HAP-1 (cell line): Measurements from ENCODE around the gene COL1A1.

Source experiments
- DNase-seq, 2 experiments: peaks; one replicate each; pipeline ENCODE4 v3.0.0-alpha.2; 2016 to 2020; ENCODE audit warnings: low spot score in 2 of 2
- H3K27me3 ChIP-seq: fragments of 250-450 bp; sonication (Bioruptor Pico); 2 replicates; pipeline ENCODE4 v1.5.1; 2020; ENCODE audit warnings: low read depth, mild to moderate bottlenecking, moderate library complexity
- H3K36me3 ChIP-seq: fragments of 250-450 bp; sonication (Bioruptor Pico); replicated peaks from 2 replicates; pipeline ENCODE4 v1.5.1; 2020; ENCODE audit warnings: mild to moderate bottlenecking
- H3K4me1 ChIP-seq: fragments of 250-450 bp; sonication (Bioruptor Pico); 2 replicates; pipeline ENCODE4 v1.5.1; 2020; ENCODE audit warnings: mild to moderate bottlenecking
- H3K4me3 ChIP-seq: fragments of 250-450 bp; sonication (Bioruptor Pico); 2 replicates; pipeline ENCODE4 v1.5.1; 2020; ENCODE audit warnings: mild to moderate bottlenecking, moderate library complexity
- H3K9me3 ChIP-seq: fragments of 250-450 bp; sonication (Bioruptor Pico); 2 replicates; pipeline ENCODE4 v1.5.1; 2020; ENCODE audit warnings: mild to moderate bottlenecking, moderate library complexity
- in situ Hi-C: fragments of 300-500 bp; cut with MboI; formaldehyde crosslinking; loops from 3 replicates; pipeline ENCODE4 v1.14.3; 2020; ENCODE audit warnings: low sequenced_read_pairs, inconsistent platforms, mixed read lengths

COL1A1 gene

GRCh38 chr17:50220811-50221210 lies 19.4 kb upstream of the COL1A1 start:
- in situ Hi-C loops, result no loop called here
- H3K36me3 ChIP-seq, result no peaks in the 10 kb centered on the region
- peaks cover 3% of the 10 kb centered on the region; the same call in 1 of the 2 replicates for H3K4me1 ChIP-seq
- H3K27me3 ChIP-seq, result peaks cover 3% of the 10 kb centered on the region; the same call in 1 of the 2 replicates
- no peak for DNase-seq
- H3K4me3 ChIP-seq, result no peak overlapping the region
- peaks cover 2% of the 10 kb centered on the region; the same call in 1 of the 2 replicates for H3K9me3 ChIP-seq

GRCh38 chr17:50219939-50220465 lies 18.6 kb upstream of the COL1A1 start:
- H3K4me1 ChIP-seq, result peaks cover 3% of the 10 kb centered on the region; the same call in 1 of the 2 replicates
- 0 out of 2 replicates have a peak, but pooled peaks cover 2% of the 10 kb centered on the region for H3K9me3 ChIP-seq
- no peaks in the 10 kb centered on the region for H3K36me3 ChIP-seq
- H3K27me3 ChIP-seq, result peaks cover 5% of the 10 kb centered on the region; the same call in 1 of the 2 replicates
- in situ Hi-C loops, result no loop called here
- no peak for DNase-seq
- no peak overlapping the region for H3K4me3 ChIP-seq

- Histone ChIP-seq H3K9me3 (0 out of 2 replicates have a peak, but pooled peaks cover 2% of the 10 kb centered on the region), H3K4me1 (peaks cover 3% of the 10 kb centered on the region; the same call in 1 of the 2 replicates), H3K36me3 (no peaks in the 10 kb centered on the region), H3K4me3 (no peak overlapping the region), H3K27me3 (peaks cover 5% of the 10 kb centered on the region; the same call in 1 of the 2 replicates)
- in situ Hi-C loops, result no loop called here
- DNase-seq, result no peak
These were observed 17.9 kb upstream of the COL1A1 start for GRCh38 chr17:50219342-50219741.

GRCh38 chr17:50218771-50219315 lies 17.4 kb upstream of the COL1A1 start:
- Histone ChIP-seq H3K9me3 (no peaks in the 10 kb centered on the region), H3K4me3 (no peak overlapping the region), H3K36me3 (no peaks in the 10 kb centered on the region), H3K4me1 (peaks cover 3% of the 10 kb centered on the region; the same call in 1 of the 2 replicates), H3K27me3 (peaks cover 5% of the 10 kb centered on the region; the same call in 1 of the 2 replicates)
- DNase-seq, result no peak
- in situ Hi-C loops, result no loop called here

- Histone ChIP-seq H3K36me3 (no peaks in the 10 kb centered on the region), H3K27me3 (peaks cover 5% of the 10 kb centered on the region; the same call in 1 of the 2 replicates), H3K4me3 (no peak overlapping the region), H3K9me3 (no peaks in the 10 kb centered on the region), H3K4me1 (peaks cover 3% of the 10 kb centered on the region; the same call in 1 of the 2 replicates)
- in situ Hi-C loops, result no loop called here
- no peak for DNase-seq
These were observed 16.8 kb upstream of the COL1A1 start for GRCh38 chr17:50218071-50218759.

GRCh38 chr17:50217591-50217990 lies 16.2 kb upstream of the COL1A1 start:
- H3K9me3 ChIP-seq, result no peaks in the 10 kb centered on the region
- in situ Hi-C loops, result no loop called here
- peaks cover 3% of the 10 kb centered on the region; the same call in 1 of the 2 replicates for H3K4me1 ChIP-seq
- peaks cover 5% of the 10 kb centered on the region; the same call in 1 of the 2 replicates for H3K27me3 ChIP-seq
- H3K4me3 ChIP-seq, result no peak overlapping the region
- no peaks in the 10 kb centered on the region for H3K36me3 ChIP-seq
- DNase-seq, result no peak

- Histone ChIP-seq H3K27me3 (peaks cover 5% of the 10 kb centered on the region; the same call in 1 of the 2 replicates), H3K36me3 (no peaks in the 10 kb centered on the region), H3K9me3 (no peaks in the 10 kb centered on the region), H3K4me1 (peaks cover 3% of the 10 kb centered on the region), H3K4me3 (no peak overlapping the region)
- no peak for DNase-seq
- in situ Hi-C loops, result no loop called here
These were observed 13.7 kb upstream of the COL1A1 start for GRCh38 chr17:50214976-50215760.

- Histone ChIP-seq H3K4me1 (peaks cover 4% of the 10 kb centered on the region; the same call in 1 of the 2 replicates), H3K36me3 (no peaks in the 10 kb centered on the region), H3K27me3 (peaks cover 5% of the 10 kb centered on the region; the same call in 1 of the 2 replicates), H3K9me3 (no peaks in the 10 kb centered on the region), H3K4me3 (no peak overlapping the region)
- peak in 1 of 2 experiments; percentile 43 for DNase-seq
- in situ Hi-C loops, result no loop called here
These were observed 11.9 kb upstream of the COL1A1 start for GRCh38 chr17:50213026-50214022.

GRCh38 chr17:50212121-50212843 lies 10.9 kb upstream of the COL1A1 start:
- H3K27me3 ChIP-seq, result peaks cover 3% of the 10 kb centered on the region; the same call in 1 of the 2 replicates
- in situ Hi-C loops, result no loop called here
- H3K4me3 ChIP-seq, result no peak overlapping the region
- no peak for DNase-seq
- no peaks in the 10 kb centered on the region for H3K36me3 ChIP-seq
- peaks cover 4% of the 10 kb centered on the region; the same call in 1 of the 2 replicates for H3K4me1 ChIP-seq
- no peaks in the 10 kb centered on the region for H3K9me3 ChIP-seq

- Histone ChIP-seq H3K36me3 (no peaks in the 10 kb centered on the region), H3K4me3 (no peak overlapping the region), H3K9me3 (no peaks in the 10 kb centered on the region), H3K27me3 (peaks cover 3% of the 10 kb centered on the region; the same call in 1 of the 2 replicates), H3K4me1 (peaks cover 4% of the 10 kb centered on the region; the same call in 1 of the 2 replicates)
- no peak for DNase-seq
- in situ Hi-C loops, result no loop called here
These were observed 10.1 kb upstream of the COL1A1 start for GRCh38 chr17:50211249-50212120.
